ENCODE results near the gene BHMT.

The BHMT gene

DNA sequence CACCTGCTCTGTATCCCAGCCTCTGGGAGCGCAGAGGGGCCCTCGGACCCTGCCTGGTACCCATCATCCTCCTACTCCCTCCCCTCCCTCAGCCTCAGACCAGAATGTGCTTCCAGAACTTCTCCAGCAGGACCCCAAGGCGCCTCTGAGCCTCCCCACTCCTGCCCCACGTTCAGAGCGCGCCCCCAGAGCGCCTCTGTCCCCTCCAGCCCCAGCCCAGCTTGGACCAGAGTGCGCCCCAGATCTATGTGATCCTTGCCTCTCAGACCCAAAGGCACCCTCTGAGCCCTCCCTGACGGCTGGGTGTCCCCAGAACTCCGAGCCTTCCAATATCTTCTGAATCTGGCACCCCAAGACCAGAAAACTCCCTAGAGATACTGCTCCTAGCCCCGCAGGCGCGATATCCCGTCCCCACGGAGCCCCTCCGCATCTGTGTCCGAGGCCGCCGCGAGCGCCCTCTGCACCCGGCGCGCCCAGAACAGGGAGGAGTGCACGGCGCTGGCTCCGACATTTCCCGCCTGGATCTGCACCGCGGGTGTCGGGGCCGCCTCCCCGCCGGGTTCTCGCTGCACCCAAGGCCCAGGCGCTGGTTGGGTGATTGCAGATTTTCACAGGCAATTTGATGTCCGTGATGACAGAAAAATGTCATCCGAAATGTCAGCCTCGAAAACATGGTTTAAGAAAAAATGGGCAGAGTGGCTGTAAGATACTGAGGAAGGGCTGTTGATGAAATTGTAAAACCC lies 522 bp downstream of the BHMT start:
- H3K9me3 ChIP-seq (ENCODE audit: control insufficient read depth in 2 of 2, low read length in 2 of 2) = no peaks in the 10 kb centered on the region
- H3K36me3 ChIP-seq (ENCODE audit: control insufficient read depth in 2 of 2, insufficient read depth in 2 of 2, low read length in 2 of 2) = no peaks in the 10 kb centered on the region
- no peak overlapping the region for H3K9ac ChIP-seq (ENCODE audit: low read depth in 1 of 2, low read length in 2 of 2)
- H3K27me3 ChIP-seq (ENCODE audit: control insufficient read depth in 2 of 2, insufficient read depth in 2 of 2, low read length in 2 of 2) = peaks cover 15 to 18% of the 10 kb centered on the region in 2 donors
- H3K4me3 ChIP-seq (ENCODE audit: low read length in 2 of 2) = no peak overlapping the region
- no peak overlapping the region for H3K27ac ChIP-seq (ENCODE audit: low read depth in 2 of 2, low read length in 2 of 2)
- no peaks in the 10 kb centered on the region for H3K4me1 ChIP-seq (ENCODE audit: control insufficient read depth in 2 of 2, insufficient read depth in 2 of 2, low read length in 2 of 2)

DNA sequence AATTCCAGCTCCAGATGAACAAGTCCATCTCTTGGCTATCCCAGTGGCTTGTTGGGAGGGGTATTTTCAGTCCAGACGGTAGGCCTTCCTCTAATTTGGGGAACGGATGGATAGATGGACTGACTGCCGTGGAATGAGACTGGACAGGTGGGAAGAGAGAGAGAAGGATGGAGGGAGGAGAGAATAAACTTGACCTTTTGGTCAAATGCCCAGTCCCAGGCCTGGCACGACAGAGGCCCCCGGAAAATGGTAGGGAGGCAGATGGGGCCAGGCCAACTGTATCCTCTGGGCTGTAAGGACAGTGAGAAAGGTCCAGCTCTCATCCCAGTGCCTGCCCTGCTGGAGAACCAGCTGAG lies 1.1 kb downstream of the BHMT start:
- H3K27me3 ChIP-seq (ENCODE audit: control insufficient read depth in 2 of 2, insufficient read depth in 2 of 2, low read length in 2 of 2) = peaks cover 15 to 18% of the 10 kb centered on the region in 2 donors
- H3K9me3 ChIP-seq (ENCODE audit: control insufficient read depth in 2 of 2, low read length in 2 of 2) = no peaks in the 10 kb centered on the region
- no peaks in the 10 kb centered on the region for H3K36me3 ChIP-seq (ENCODE audit: control insufficient read depth in 2 of 2, insufficient read depth in 2 of 2, low read length in 2 of 2)
- no peak overlapping the region for H3K27ac ChIP-seq (ENCODE audit: low read depth in 2 of 2, low read length in 2 of 2)
- H3K9ac ChIP-seq (ENCODE audit: low read depth in 1 of 2, low read length in 2 of 2) = no peak overlapping the region
- no peaks in the 10 kb centered on the region for H3K4me1 ChIP-seq (ENCODE audit: control insufficient read depth in 2 of 2, insufficient read depth in 2 of 2, low read length in 2 of 2)
- no peak overlapping the region for H3K4me3 ChIP-seq (ENCODE audit: low read length in 2 of 2)

DNA sequence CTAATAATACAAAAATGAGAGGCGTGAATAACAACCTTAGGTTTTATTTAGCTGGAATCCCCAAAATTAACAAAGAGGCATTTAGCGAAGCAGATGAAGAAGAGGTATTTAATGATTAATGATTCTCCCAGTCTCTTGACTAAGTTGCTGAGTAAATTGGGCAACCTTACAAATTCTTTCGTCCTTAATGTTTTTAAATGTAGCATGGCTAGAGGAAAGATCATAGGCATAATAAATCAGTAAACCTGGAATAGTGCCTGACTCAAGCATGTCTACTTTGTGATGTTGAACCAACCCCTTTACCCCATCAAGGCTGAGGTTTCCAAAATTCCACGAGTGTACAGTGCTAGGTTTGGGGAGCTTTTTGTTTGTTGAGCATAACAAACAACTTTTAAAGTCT lies 7.9 kb downstream of the BHMT start:
- H3K27ac ChIP-seq (ENCODE audit: low read depth in 2 of 2, low read length in 2 of 2) = no peak overlapping the region
- peaks cover 0 to 2% of the 10 kb centered on the region in 2 donors for H3K27me3 ChIP-seq (ENCODE audit: control insufficient read depth in 2 of 2, insufficient read depth in 2 of 2, low read length in 2 of 2)
- H3K36me3 ChIP-seq (ENCODE audit: control insufficient read depth in 2 of 2, insufficient read depth in 2 of 2, low read length in 2 of 2) = no peaks in the 10 kb centered on the region
- no peaks in the 10 kb centered on the region for H3K9me3 ChIP-seq (ENCODE audit: control insufficient read depth in 2 of 2, low read length in 2 of 2)
- H3K9ac ChIP-seq (ENCODE audit: low read depth in 1 of 2, low read length in 2 of 2) = no peak overlapping the region
- no peak overlapping the region for H3K4me3 ChIP-seq (ENCODE audit: low read length in 2 of 2)
- no peaks in the 10 kb centered on the region for H3K4me1 ChIP-seq (ENCODE audit: control insufficient read depth in 2 of 2, insufficient read depth in 2 of 2, low read length in 2 of 2)

DNA sequence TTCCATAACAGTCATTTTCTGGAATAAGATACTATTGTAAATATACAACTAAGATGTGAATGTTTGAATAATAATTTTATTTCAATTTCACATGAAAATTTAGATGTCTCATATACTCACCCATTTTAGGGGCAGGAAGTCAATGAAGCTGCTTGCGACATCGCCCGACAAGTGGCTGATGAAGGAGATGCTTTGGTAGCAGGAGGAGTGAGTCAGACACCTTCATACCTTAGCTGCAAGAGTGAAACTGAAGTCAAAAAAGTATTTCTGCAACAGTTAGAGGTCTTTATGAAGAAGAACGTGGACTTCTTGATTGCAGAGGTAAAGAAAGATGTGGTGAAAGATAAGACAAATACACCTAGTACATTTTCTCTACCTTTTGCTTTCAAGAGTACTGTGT lies 8.6 kb downstream of the BHMT start:
- no peaks in the 10 kb centered on the region for H3K4me1 ChIP-seq (ENCODE audit: control insufficient read depth in 2 of 2, insufficient read depth in 2 of 2, low read length in 2 of 2)
- no peaks in the 10 kb centered on the region for H3K27me3 ChIP-seq (ENCODE audit: control insufficient read depth in 2 of 2, insufficient read depth in 2 of 2, low read length in 2 of 2)
- H3K9me3 ChIP-seq (ENCODE audit: control insufficient read depth in 2 of 2, low read length in 2 of 2) = no peaks in the 10 kb centered on the region
- no peaks in the 10 kb centered on the region for H3K36me3 ChIP-seq (ENCODE audit: control insufficient read depth in 2 of 2, insufficient read depth in 2 of 2, low read length in 2 of 2)
- no peak overlapping the region for H3K4me3 ChIP-seq (ENCODE audit: low read length in 2 of 2)
- no peak overlapping the region for H3K27ac ChIP-seq (ENCODE audit: low read depth in 2 of 2, low read length in 2 of 2)
- no peak overlapping the region for H3K9ac ChIP-seq (ENCODE audit: low read depth in 1 of 2, low read length in 2 of 2)

DNA sequence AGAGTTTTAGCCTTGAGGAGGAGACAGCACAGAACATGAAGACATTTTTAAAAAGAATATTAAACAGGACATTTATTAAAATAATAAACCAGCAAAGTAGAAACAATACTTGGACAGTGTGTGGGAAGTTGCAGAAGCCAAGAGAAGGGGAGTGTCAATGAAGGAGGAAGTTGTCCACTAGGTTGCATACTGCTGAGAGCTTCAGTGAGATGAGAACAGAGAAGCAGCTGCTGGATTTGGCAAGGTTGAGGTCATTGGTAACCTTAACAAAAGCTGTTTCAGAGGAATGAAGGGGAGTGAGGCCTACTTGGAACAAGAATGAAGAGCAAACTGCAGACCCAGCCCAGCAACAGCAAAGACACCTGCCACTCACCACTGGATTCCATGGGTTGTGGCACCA lies 11.4 kb downstream of the BHMT start:
- Histone ChIP-seq H3K36me3 (ENCODE audit: control insufficient read depth in 2 of 2, insufficient read depth in 2 of 2, low read length in 2 of 2) (no peaks in the 10 kb centered on the region), H3K9me3 (ENCODE audit: control insufficient read depth in 2 of 2, low read length in 2 of 2) (no peaks in the 10 kb centered on the region), H3K27me3 (ENCODE audit: control insufficient read depth in 2 of 2, insufficient read depth in 2 of 2, low read length in 2 of 2) (no peaks in the 10 kb centered on the region), H3K4me3 (ENCODE audit: low read length in 2 of 2) (no peak overlapping the region), H3K4me1 (ENCODE audit: control insufficient read depth in 2 of 2, insufficient read depth in 2 of 2, low read length in 2 of 2) (no peaks in the 10 kb centered on the region), H3K27ac (ENCODE audit: low read depth in 2 of 2, low read length in 2 of 2) (no peak overlapping the region), H3K9ac (ENCODE audit: low read depth in 1 of 2, low read length in 2 of 2) (no peak overlapping the region)

DNA sequence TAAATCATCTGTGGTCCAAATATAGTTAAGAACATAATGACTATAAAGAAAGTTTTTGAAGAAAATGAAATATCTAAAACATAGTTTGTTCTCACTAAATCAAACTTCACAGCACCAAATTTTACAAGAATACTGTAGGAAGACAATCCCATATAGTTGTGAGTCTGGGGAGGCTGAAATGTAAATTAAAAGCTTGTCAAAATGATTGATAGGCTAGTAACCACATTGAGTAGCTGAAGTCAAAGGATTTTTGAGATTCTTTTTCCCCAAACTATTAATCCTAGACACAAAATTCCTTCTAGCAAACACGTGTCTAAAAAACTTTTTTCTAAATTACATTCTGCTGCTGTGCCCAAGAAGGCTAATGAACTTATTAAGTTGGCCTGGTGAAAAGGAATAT lies 13.0 kb downstream of the BHMT start:
- no peaks in the 10 kb centered on the region for H3K4me1 ChIP-seq (ENCODE audit: control insufficient read depth in 2 of 2, insufficient read depth in 2 of 2, low read length in 2 of 2)
- no peaks in the 10 kb centered on the region for H3K36me3 ChIP-seq (ENCODE audit: control insufficient read depth in 2 of 2, insufficient read depth in 2 of 2, low read length in 2 of 2)
- no peak overlapping the region for H3K4me3 ChIP-seq (ENCODE audit: low read length in 2 of 2)
- no peak overlapping the region for H3K9ac ChIP-seq (ENCODE audit: low read depth in 1 of 2, low read length in 2 of 2)
- H3K27me3 ChIP-seq (ENCODE audit: control insufficient read depth in 2 of 2, insufficient read depth in 2 of 2, low read length in 2 of 2) = no peaks in the 10 kb centered on the region
- no peaks in the 10 kb centered on the region for H3K9me3 ChIP-seq (ENCODE audit: control insufficient read depth in 2 of 2, low read length in 2 of 2)
- no peak overlapping the region for H3K27ac ChIP-seq (ENCODE audit: low read depth in 2 of 2, low read length in 2 of 2)

DNA sequence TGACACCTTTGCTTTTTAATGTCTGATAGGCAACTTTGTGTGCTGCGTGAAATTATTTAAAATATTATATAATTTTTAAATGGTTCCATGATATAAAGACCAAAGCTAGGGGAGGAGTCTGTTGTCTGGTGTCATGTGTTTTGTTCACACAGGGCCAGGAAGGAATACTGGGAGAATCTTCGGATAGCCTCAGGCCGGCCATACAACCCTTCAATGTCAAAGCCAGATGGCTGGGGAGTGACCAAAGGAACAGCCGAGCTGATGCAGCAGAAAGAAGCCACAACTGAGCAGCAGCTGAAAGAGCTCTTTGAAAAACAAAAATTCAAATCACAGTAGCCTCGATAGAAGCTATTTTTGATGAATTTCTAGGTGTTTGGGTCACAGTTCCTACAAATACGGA lies 19.2 kb downstream of the BHMT start:
- Histone ChIP-seq H3K36me3 (ENCODE audit: control insufficient read depth in 2 of 2, insufficient read depth in 2 of 2, low read length in 2 of 2) (no peaks in the 10 kb centered on the region), H3K4me3 (ENCODE audit: low read length in 2 of 2) (no peak overlapping the region), H3K4me1 (ENCODE audit: control insufficient read depth in 2 of 2, insufficient read depth in 2 of 2, low read length in 2 of 2) (peaks cover 10% of the 10 kb centered on the region in 2 donors), H3K27ac (ENCODE audit: low read depth in 2 of 2, low read length in 2 of 2) (no peak overlapping the region), H3K27me3 (ENCODE audit: control insufficient read depth in 2 of 2, insufficient read depth in 2 of 2, low read length in 2 of 2) (no peaks in the 10 kb centered on the region), H3K9ac (ENCODE audit: low read depth in 1 of 2, low read length in 2 of 2) (no peak overlapping the region), H3K9me3 (ENCODE audit: control insufficient read depth in 2 of 2, low read length in 2 of 2) (no peaks in the 10 kb centered on the region)

DNA sequence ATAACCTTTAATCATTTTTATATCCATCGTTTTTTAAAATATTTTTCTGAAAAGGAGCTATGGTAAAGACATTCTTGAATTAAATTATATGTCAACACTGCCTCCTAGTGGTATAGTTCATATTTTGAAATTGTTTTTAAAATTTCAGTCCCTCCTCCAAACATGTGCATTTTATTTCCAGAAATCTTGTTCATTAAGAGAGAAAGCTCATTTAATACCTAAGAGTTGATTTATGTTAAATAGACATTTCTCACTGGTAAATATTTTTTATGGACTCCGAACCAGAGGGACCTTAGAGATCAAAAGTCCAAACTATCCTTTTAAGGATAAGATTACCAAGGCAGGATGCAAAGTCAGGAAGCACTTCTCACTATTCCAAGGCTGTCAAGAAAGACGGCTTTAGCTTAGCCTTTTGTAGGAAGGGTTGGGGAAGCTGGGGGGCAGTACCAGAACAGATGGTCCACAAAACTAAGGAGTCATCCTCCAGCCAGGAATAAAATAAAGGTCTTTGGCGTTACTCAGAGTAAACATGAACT lies 21.6 kb downstream of the BHMT start:
- H3K4me3 ChIP-seq (ENCODE audit: low read length in 2 of 2) = peak overlapping the region; percentile 49 to 56
- H3K9ac ChIP-seq (ENCODE audit: low read depth in 1 of 2, low read length in 2 of 2) = peak overlapping the region; percentile 53
- no peaks in the 10 kb centered on the region for H3K9me3 ChIP-seq (ENCODE audit: control insufficient read depth in 2 of 2, low read length in 2 of 2)
- H3K27ac ChIP-seq (ENCODE audit: low read depth in 2 of 2, low read length in 2 of 2) = peak overlapping the region in 1 of 2 donors; percentile 3
- H3K27me3 ChIP-seq (ENCODE audit: control insufficient read depth in 2 of 2, insufficient read depth in 2 of 2, low read length in 2 of 2) = no peaks in the 10 kb centered on the region
- H3K4me1 ChIP-seq (ENCODE audit: control insufficient read depth in 2 of 2, insufficient read depth in 2 of 2, low read length in 2 of 2) = peaks cover 10% of the 10 kb centered on the region in 2 donors
- no peaks in the 10 kb centered on the region for H3K36me3 ChIP-seq (ENCODE audit: control insufficient read depth in 2 of 2, insufficient read depth in 2 of 2, low read length in 2 of 2)

DNA sequence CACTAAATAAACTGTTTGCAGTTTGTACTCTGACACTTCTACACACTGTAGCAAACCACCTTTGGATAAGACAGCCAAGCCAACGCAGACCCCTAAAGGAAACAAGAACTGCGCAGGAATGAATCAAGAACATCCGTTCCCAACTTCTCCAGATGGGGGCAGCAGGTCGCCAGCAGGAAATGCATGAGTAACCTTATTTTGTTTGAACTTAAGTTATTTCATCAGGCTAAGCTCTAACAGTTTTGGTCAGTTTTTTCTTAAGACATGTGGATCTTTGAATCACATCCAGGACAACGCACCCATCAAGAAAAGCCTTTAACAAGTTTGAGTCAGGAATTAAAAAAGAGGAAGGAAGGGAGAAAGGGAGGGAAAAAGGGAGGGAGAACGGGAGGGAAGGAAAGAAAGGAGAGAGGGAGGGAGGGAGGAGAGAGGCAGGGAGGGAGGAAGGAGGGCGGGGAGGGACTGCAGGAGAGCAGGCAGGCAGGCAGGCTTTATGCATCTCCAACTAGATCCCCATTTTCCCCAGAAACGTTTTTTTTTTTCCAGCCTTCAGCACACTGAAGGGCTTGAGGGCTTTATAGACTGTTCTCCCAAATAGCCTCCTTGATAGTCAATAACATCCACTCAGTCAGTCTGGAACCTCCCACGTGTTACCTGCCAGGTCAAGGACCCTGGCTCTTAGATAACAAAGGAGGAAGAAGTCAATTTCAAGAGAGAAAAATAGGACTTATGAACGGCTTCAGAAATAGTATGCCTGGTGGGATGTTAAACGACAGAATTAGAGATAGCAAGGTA lies 22.2 kb downstream of the BHMT start:
- peak overlapping the region; percentile 49 to 56 for H3K4me3 ChIP-seq (ENCODE audit: low read length in 2 of 2)
- H3K27ac ChIP-seq (ENCODE audit: low read depth in 2 of 2, low read length in 2 of 2) = peak overlapping the region in 1 of 2 donors; percentile 3
- H3K9me3 ChIP-seq (ENCODE audit: control insufficient read depth in 2 of 2, low read length in 2 of 2) = no peaks in the 10 kb centered on the region
- H3K27me3 ChIP-seq (ENCODE audit: control insufficient read depth in 2 of 2, insufficient read depth in 2 of 2, low read length in 2 of 2) = no peaks in the 10 kb centered on the region
- H3K4me1 ChIP-seq (ENCODE audit: control insufficient read depth in 2 of 2, insufficient read depth in 2 of 2, low read length in 2 of 2) = peaks cover 10% of the 10 kb centered on the region in 2 donors
- H3K36me3 ChIP-seq (ENCODE audit: control insufficient read depth in 2 of 2, insufficient read depth in 2 of 2, low read length in 2 of 2) = no peaks in the 10 kb centered on the region
- peak overlapping the region in 1 of 2 donors; percentile 53 for H3K9ac ChIP-seq (ENCODE audit: low read depth in 1 of 2, low read length in 2 of 2)

DNA sequence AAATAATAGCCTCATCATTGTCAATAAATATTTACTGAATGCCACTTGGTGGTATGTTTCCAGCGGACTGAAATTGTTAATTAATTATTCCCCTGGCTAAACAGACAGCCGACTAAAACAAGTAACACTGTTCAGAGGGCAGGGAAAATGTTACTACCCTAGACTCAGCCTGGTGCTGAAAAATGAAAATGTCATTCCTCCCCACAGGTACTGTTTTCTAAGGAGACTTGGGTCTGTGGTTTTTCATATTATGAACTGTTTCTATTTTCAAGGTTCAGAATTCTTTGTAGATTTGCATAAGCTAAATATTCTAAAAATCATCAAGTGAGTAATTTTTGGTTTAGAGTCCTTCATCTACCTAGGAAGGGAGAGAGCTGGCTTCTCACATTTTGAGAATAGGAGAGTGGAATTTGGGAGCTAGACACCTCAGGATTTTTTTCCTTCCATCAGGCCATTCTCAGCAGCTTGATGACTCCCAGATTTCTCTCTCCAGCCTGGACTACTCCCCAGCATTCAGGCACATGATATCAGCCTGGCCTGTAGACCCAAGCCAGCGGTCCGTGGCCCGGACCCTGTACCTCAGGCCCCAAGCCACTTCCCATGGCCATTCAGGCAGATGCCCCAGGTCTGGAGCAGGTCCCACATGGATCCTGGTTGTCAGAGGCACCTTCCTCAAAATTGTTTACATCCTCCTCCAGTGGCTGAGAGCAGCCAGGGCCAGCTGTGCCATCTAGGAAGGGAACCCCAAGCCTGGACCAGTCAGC lies 24.4 kb downstream of the BHMT start:
- Histone ChIP-seq H3K9ac (ENCODE audit: low read depth in 1 of 2, low read length in 2 of 2) (no peak overlapping the region), H3K9me3 (ENCODE audit: control insufficient read depth in 2 of 2, low read length in 2 of 2) (no peaks in the 10 kb centered on the region), H3K4me3 (ENCODE audit: low read length in 2 of 2) (no peak overlapping the region), H3K4me1 (ENCODE audit: control insufficient read depth in 2 of 2, insufficient read depth in 2 of 2, low read length in 2 of 2) (peaks cover 10% of the 10 kb centered on the region in 2 donors), H3K27ac (ENCODE audit: low read depth in 2 of 2, low read length in 2 of 2) (no peak overlapping the region), H3K36me3 (ENCODE audit: control insufficient read depth in 2 of 2, insufficient read depth in 2 of 2, low read length in 2 of 2) (no peaks in the 10 kb centered on the region), H3K27me3 (ENCODE audit: control insufficient read depth in 2 of 2, insufficient read depth in 2 of 2, low read length in 2 of 2) (no peaks in the 10 kb centered on the region)

Data from mucosa of rectum (tissue), 2 donors.